SJSA1 (cell line): ENCODE results near the gene CMTM7. TPM values are rescaled to one million over a fixed set of nuclear protein-coding genes. Genes with fewer than 3 reads are reported as not detected.
A peak's percentile ranks its signal among the peaks of the same experiment; 100 is the strongest.

Source experiments
- DNase-seq, 2 experiments: peaks; one replicate each; pipeline ENCODE4 v3.0.0-alpha.2; 2015 to 2020; ENCODE audit warnings: low spot score in 2 of 2, low read depth in 1 of 2
- H3K27ac ChIP-seq: fragments of 250-450 bp; sonication (Bioruptor Pico); 2 replicates; pipeline ENCODE4 v1.5.1; 2020; ENCODE audit warnings: mild to moderate bottlenecking, moderate library complexity
- H3K27me3 ChIP-seq: fragments of 250-450 bp; sonication (Bioruptor Pico); replicated peaks from 2 replicates; pipeline ENCODE4 v1.5.1; 2020; ENCODE audit warnings: mild to moderate bottlenecking, moderate library complexity
- H3K36me3 ChIP-seq: fragments of 250-450 bp; sonication (Bioruptor Pico); 2 replicates; pipeline ENCODE4 v1.5.1; 2020; ENCODE audit warnings: mild to moderate bottlenecking
- H3K4me1 ChIP-seq: fragments of 250-450 bp; sonication (Bioruptor Pico); replicated peaks from 2 replicates; pipeline ENCODE4 v1.6.1; 2021; ENCODE audit warnings: mild to moderate bottlenecking
- H3K4me3 ChIP-seq: fragments of 250-450 bp; sonication (Bioruptor Pico); 2 replicates; pipeline ENCODE4 v1.5.1; 2020; ENCODE audit warnings: mild to moderate bottlenecking
- H3K9me3 ChIP-seq: fragments of 250-450 bp; sonication (Bioruptor Pico); replicated peaks from 2 replicates; pipeline ENCODE4 v1.5.1; 2020; ENCODE audit warnings: mild to moderate bottlenecking
- total RNA-seq: library from RNA; depleted of rRNA; stranded (reverse); fragments of >200 nt; shearing (Covaris generic); gene quantifications from 2 replicates; pipeline ENCODE4 v1.2.3, GENCODE V29; 2014; rRNA removed

The CMTM7 gene
- 3.3 and 7.0 TPM in 2 replicates for total RNA-seq

DNA sequence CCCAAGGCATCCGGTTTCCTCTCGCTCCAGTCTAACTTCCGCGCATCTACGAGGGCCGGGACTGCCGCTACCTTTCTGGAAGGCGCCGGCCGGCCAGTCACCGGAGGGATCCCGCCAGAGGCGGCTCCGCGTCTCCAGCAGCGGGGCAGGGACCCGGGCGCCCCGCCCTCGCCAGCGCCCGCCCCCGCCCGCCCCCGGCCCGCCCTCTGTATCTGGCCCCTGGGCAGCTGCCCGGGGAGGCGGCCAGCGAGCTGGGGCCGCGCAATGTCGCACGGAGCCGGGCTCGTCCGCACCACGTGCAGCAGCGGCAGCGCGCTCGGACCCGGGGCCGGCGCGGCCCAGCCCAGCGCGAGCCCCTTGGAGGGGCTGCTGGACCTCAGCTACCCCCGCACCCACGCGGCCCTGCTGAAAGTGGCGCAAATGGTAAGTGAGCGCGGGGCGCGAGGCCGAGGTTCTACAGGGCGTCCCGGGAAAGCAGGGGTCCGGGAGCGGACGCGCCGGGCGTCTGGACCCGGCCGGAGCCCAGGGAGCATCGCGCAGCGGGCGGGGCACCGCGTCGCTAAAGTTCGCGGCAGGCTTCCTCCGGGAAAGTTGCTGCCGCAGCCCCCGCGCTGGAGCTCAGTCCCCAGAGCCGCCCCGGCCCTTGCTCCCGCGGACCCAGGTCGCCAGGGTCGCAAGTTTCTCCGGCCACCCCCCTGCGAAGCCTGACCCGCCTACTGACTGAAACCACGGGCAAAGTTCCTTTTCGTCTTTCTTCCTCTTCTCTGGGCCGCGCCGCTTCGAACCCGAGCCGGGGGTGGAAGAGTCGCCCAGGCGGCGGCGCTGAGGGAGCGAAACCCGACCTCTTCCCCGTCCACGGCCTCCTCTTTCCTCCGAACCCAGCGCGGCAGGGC lies at the start of gene CMTM7:
Gene CMTM7 (plus strand): TSS at position 211 of the 893 bp plus-strand sequence. CDS start 54 bp downstream, at position 265.
- Histone ChIP-seq H3K9me3 (no peaks in the 10 kb centered on the region), H3K36me3 (no peaks in the 10 kb centered on the region), H3K27ac (peak within 1 kb of the TSS; percentile 28; the same call in 1 of the 2 replicates), H3K4me1 (peaks cover 15% of the 10 kb centered on the region), H3K4me3 (peak within 1 kb of the TSS; percentile 74), H3K27me3 (no peaks in the 10 kb centered on the region)
- DNase-seq: peak; percentile 64 to 66

DNA sequence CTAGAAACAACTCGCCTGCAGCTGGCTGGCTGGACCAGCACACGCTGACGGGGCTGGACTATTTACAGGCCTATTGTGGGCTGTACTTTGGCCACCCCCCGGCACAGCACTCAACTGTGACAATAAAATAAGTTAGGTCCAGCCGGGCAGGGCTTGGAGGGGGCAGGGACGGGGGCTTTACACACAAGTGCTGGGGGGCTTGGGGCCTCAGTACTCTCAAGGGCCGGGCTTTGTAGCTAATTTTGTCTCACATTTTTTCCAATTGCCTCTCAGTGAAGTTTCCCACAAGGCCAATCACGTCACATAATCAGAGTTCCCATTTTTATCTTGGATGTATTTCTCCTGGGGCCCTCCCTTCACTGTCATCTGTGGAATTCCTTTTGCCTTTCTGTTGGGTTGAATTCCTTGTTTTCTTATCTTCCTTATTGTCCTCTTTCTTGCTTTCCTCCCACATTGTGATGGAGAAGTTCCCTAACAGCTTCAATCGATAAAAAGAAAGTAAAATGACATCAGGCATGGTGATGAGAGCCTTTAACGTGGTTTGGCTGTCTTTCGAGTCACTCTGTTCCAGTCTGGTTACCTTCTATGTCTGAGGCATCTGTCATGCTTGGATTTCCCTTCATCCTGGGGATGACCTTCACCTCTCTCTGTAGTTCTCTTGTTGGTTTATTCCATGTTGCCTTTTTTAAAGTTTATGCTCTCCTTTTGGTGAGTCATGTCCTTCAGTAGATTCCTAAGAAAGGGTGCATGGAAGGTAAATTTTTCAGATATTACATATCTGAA lies 44.1 kb upstream of the CMTM7 start:
- DNase-seq: no peak
- no peaks in the 10 kb centered on the region for H3K36me3 ChIP-seq
- H3K27me3 ChIP-seq: no peaks in the 10 kb centered on the region
- no peak overlapping the region for H3K27ac ChIP-seq
- H3K9me3 ChIP-seq: no peaks in the 10 kb centered on the region
- H3K4me3 ChIP-seq: no peak overlapping the region
- H3K4me1 ChIP-seq: no peaks in the 10 kb centered on the region

DNA sequence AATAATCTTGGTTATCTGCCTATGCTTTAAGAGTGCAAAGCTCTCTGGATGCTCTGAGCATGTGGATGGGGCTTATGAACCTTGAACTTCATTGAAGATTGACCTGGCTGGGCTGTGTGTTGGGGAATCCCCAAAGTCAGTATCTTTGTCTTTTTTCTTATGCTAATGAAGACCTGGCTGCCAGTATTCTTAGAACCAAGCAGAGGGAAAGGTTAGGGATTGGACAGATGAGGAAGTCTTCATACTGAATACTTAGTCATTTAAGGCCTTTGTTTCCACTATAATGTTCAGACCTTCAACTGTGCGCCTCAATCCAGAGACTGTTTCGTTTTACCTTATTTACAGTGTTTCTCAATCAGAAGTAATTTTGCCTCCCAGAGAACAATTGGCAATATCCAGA lies 42.5 kb upstream of the CMTM7 start:
- no peak overlapping the region for H3K4me3 ChIP-seq
- H3K36me3 ChIP-seq: no peaks in the 10 kb centered on the region
- no peaks in the 10 kb centered on the region for H3K4me1 ChIP-seq
- no peak overlapping the region for H3K27ac ChIP-seq
- H3K27me3 ChIP-seq: no peaks in the 10 kb centered on the region
- DNase-seq: no peak
- H3K9me3 ChIP-seq: no peaks in the 10 kb centered on the region

- Histone ChIP-seq H3K36me3 (no peaks in the 10 kb centered on the region), H3K27me3 (no peaks in the 10 kb centered on the region), H3K4me1 (peaks cover 9% of the 10 kb centered on the region), H3K9me3 (no peaks in the 10 kb centered on the region), H3K27ac (no peak overlapping the region), H3K4me3 (no peak overlapping the region)
- no peak for DNase-seq
Observed at GRCh38 chr3:32352563-32352962, 39.1 kb upstream of the CMTM7 start.

- no peak overlapping the region for H3K4me3 ChIP-seq
- 0 out of 2 replicates have a peak, but pooled peaks cover under 1% of the 10 kb centered on the region for H3K27me3 ChIP-seq
- H3K9me3 ChIP-seq: no peaks in the 10 kb centered on the region
- DNase-seq: no peak
- H3K4me1 ChIP-seq: peaks cover 9% of the 10 kb centered on the region
- H3K27ac ChIP-seq: no peak overlapping the region
- H3K36me3 ChIP-seq: no peaks in the 10 kb centered on the region
Observed at GRCh38 chr3:32353351-32353750, 38.3 kb upstream of the CMTM7 start.

GRCh38 chr3:32354362-32354778 lies 37.3 kb upstream of the CMTM7 start:
- peaks cover 9% of the 10 kb centered on the region for H3K4me1 ChIP-seq
- H3K27ac ChIP-seq: peak overlapping the region; percentile 7; the same call in 1 of the 2 replicates
- H3K36me3 ChIP-seq: no peaks in the 10 kb centered on the region
- H3K9me3 ChIP-seq: no peaks in the 10 kb centered on the region
- peak in 1 of 2 experiments; percentile 48 for DNase-seq
- 0 out of 2 replicates have a peak, but pooled peaks cover 3% of the 10 kb centered on the region for H3K27me3 ChIP-seq
- H3K4me3 ChIP-seq: no peak overlapping the region

- Histone ChIP-seq H3K4me3 (no peak overlapping the region), H3K27ac (no peak overlapping the region), H3K4me1 (peaks cover 9% of the 10 kb centered on the region), H3K27me3 (0 out of 2 replicates have a peak, but pooled peaks cover 3% of the 10 kb centered on the region), H3K36me3 (no peaks in the 10 kb centered on the region), H3K9me3 (no peaks in the 10 kb centered on the region)
- DNase-seq: no peak
Observed at GRCh38 chr3:32355751-32356291, 35.8 kb upstream of the CMTM7 start.

DNA sequence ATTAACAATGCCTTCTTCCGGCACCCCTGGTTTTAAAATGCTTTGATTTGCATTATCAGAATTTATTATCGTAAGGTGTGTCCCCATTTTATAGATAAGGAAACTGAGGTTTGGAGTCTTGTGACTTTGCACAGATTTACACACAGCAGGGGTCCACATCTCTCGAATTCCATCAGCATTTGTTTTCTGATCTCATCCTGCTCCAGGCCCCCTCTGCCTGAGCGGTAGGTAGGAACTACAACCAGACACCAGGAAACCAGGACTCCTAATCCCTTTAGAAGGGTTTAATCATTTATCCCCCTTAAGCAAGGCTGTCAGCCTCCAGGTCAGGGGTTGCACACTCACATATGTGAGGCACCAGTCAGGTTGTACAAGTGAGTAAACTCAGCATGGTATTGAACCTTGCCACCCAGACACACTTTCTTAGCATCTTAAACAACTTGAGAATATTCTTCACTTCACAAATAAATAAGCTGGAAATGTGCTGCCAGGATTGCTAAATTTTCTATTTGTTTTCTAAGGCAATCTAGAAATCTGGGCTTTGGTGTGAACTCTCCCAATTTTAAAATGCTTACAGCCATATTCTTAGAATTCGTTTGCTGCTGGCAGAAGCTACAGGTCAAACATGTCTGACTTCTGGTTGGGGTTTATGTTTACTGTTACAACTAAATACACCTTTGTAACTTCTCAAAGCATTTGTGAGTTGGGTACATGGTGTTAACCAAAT lies 31.7 kb upstream of the CMTM7 start:
- peaks cover 2% of the 10 kb centered on the region for H3K4me1 ChIP-seq
- 0 out of 2 replicates have a peak, but pooled peaks cover 3% of the 10 kb centered on the region for H3K27me3 ChIP-seq
- H3K4me3 ChIP-seq: no peak overlapping the region
- H3K36me3 ChIP-seq: no peaks in the 10 kb centered on the region
- H3K27ac ChIP-seq: no peak overlapping the region
- DNase-seq: no peak
- no peaks in the 10 kb centered on the region for H3K9me3 ChIP-seq

- Histone ChIP-seq H3K9me3 (no peaks in the 10 kb centered on the region), H3K36me3 (no peaks in the 10 kb centered on the region)
Observed at GRCh38 chr3:32360493-32360827, 31.2 kb upstream of the CMTM7 start.

GRCh38 chr3:32366638-32367397 lies 24.8 kb upstream of the CMTM7 start:
- peaks cover 15% of the 10 kb centered on the region for H3K4me1 ChIP-seq
- H3K36me3 ChIP-seq: no peaks in the 10 kb centered on the region
- DNase-seq: peak in 1 of 2 experiments; percentile 49
- no peak overlapping the region for H3K27ac ChIP-seq
- no peak overlapping the region for H3K4me3 ChIP-seq
- H3K27me3 ChIP-seq: no peaks in the 10 kb centered on the region
- no peaks in the 10 kb centered on the region for H3K9me3 ChIP-seq

More at GRCh38 chr3:32360493-32360827, 31.2 kb upstream of the CMTM7 start:
- no peak for DNase-seq
- Histone ChIP-seq H3K27ac (no peak overlapping the region), H3K4me1 (no peaks in the 10 kb centered on the region), H3K27me3 (0 out of 2 replicates have a peak, but pooled peaks cover 3% of the 10 kb centered on the region), H3K4me3 (no peak overlapping the region)

DNA sequence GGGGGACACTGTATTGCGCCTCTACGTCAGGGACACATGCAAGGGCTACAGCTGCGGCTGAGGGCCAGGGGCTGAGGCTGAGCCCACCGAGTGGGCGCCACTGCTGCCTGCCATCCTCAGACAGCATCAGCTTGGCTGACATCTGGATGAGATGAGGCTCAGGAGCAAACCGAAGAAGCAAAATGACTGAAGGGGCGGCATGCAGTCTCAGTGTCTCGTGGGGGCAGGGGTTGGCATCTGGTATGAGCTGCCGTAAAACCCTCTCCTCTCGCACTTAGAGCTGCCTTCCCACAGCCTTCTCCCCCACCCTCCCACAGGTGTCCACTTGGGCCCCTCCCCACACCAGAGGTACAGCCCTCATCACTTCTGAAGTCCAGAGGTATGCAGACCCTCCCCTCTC lies 24.2 kb upstream of the CMTM7 start:
- DNase-seq: no peak
- Histone ChIP-seq H3K36me3 (no peaks in the 10 kb centered on the region), H3K4me1 (peaks cover 15% of the 10 kb centered on the region), H3K4me3 (no peak overlapping the region), H3K27ac (no peak overlapping the region), H3K9me3 (no peaks in the 10 kb centered on the region), H3K27me3 (no peaks in the 10 kb centered on the region)

DNA sequence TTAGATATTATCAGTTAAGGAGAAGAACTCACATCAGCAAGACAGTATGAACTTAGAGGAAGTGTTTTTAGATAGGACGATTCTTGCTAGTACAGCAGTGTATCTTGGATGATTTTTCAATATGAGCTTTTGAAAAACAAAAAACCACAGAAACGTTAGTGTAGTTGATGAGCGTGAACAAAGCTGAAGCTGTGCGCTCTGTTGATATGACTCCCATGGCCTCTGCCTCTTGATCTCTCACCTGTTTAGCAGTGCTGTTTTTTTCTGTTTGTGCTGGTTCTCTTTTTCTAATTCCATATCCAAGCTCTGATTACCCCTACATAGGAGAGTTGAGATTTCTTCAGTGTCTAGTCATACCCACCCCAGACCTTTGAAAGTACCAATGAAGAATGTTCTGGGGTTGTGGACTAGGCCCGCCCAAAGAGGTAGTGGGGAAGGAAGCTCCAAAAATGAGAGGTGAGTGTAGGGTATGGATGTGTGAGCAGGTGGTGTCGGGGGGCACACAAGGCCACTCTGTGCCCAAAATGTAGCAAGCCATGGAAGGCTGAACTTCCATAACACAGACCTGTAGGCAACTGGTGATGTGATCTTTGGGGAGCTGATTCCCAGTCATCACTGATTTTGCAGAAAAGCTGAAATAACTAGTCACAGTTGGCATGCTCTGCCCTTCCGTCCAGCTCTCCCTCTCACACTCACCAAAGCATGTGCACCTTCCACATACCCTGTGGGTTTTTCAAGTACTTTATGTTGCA lies 20.0 kb upstream of the CMTM7 start:
- Histone ChIP-seq H3K36me3 (no peaks in the 10 kb centered on the region), H3K4me3 (no peak overlapping the region), H3K27me3 (no peaks in the 10 kb centered on the region), H3K27ac (no peak overlapping the region), H3K9me3 (no peaks in the 10 kb centered on the region), H3K4me1 (peaks cover 16% of the 10 kb centered on the region)
- DNase-seq: no peak
